ENCODE data around the gene KIR3DL1. TPM values are rescaled to one million over a fixed set of nuclear protein-coding genes. Genes with fewer than 3 reads are reported as not detected.
"Not testable (repeated sequence)": the region's sequence is repeated elsewhere in the genome, so short reads cannot be mapped to it uniquely, and the experiment has no call there.

KIR3DL1 gene
- total and polyA plus RNA-seq, 2 donors (not counting 1 experiment from before 2014, with no cell fraction given), result not detected

- no peak for ATAC-seq (ENCODE audit: low read depth)
- Mint-ChIP-seq H3K27ac (no peak overlapping the region), H3K27me3 (peaks cover 44% of the 10 kb centered on the region), H3K4me3 (no peak overlapping the region), H3K9me3 (ENCODE audit: insufficient read depth) (no peaks in the 10 kb centered on the region), H3K4me1 (no peaks in the 10 kb centered on the region)
- H3K4me1 ChIP-seq (ENCODE audit: control insufficient read depth in 2 of 2, insufficient read depth in 2 of 2, low read length in 2 of 2), result no peaks in the 10 kb centered on the region
- H2AFZ ChIP-seq (ENCODE audit: insufficient read depth, low read depth, low read length, poor library complexity, severe bottlenecking), result no peak overlapping the region
- peaks cover 0 to 12% (median 3%) of the 10 kb centered on the region in 4 experiments for H3K27me3 ChIP-seq (replicated peaks in 1 of 4; ENCODE audit: control extremely low read depth in 1 of 4, control insufficient read depth in 3 of 4, insufficient read depth in 4 of 4, low read length in 3 of 4)
- ChIA-PET POLR2A (no interaction called here), CTCF (no interaction called here)
- H3K79me2 ChIP-seq (ENCODE audit: control insufficient read depth, insufficient read depth, low read length), result no peaks in the 10 kb centered on the region
- peaks cover 0 to 14% (median 0%) of the 10 kb centered on the region in 3 donors for H3K9me3 ChIP-seq (ENCODE audit: control extremely low read depth in 1 of 3, control insufficient read depth in 2 of 3, insufficient read depth in 1 of 3, low read length in 2 of 3)
- no peak overlapping the region for H3K4me3 ChIP-seq (ENCODE audit: control extremely low read depth in 1 of 5, extremely low read depth in 1 of 5, insufficient read depth in 1 of 5, low read depth in 2 of 5, low read length in 4 of 5)
- no peak for DNase-seq
- no peaks in the 10 kb centered on the region for H4K20me1 ChIP-seq (ENCODE audit: control insufficient read depth, insufficient read depth, low read length, poor library complexity, severe bottlenecking)
- intact Hi-C loops (cut with micrococcal nuclease), result no loop called here
- H3K4me2 ChIP-seq (replicated peaks; ENCODE audit: low read depth, low read length, poor library complexity, severe bottlenecking), result no peak overlapping the region
- no CpG with 5 or more reads among the region's 2 CpGs for WGBS (ENCODE audit: insufficient coverage)
- H3K9ac ChIP-seq (ENCODE audit: low read length), result no peak overlapping the region
- H3K27ac ChIP-seq (ENCODE audit: low read length in 2 of 2), result no peak overlapping the region
- no peaks in the 10 kb centered on the region for H3K36me3 ChIP-seq (replicated peaks in 1 of 2; ENCODE audit: control extremely low read depth in 1 of 2, control insufficient read depth in 1 of 2, extremely low read depth in 1 of 2, insufficient read depth in 2 of 2, low read length in 1 of 2)
- TF ChIP-seq CTCF (IDR thresholded peaks at IDR 0.05), result no peak
- no peak for TF ChIP-seq EZH2 (IDR thresholded peaks at IDR 0.05; ENCODE audit: borderline replicate concordance, insufficient read depth, low read depth, low read length, poor library complexity, severe bottlenecking)
Measured at GRCh38 chr19:54806516-54806838, 9.8 kb upstream of the KIR3DL1 start.

- H4K20me1 ChIP-seq (ENCODE audit: control insufficient read depth, insufficient read depth, low read length, poor library complexity, severe bottlenecking); H3K4me2 ChIP-seq (replicated peaks; ENCODE audit: low read depth, low read length, poor library complexity, severe bottlenecking); H3K4me3 Mint-ChIP-seq; ATAC-seq (ENCODE audit: low read depth); H3K79me2 ChIP-seq (ENCODE audit: control insufficient read depth, insufficient read depth, low read length); POLR2A ChIA-PET; H3K4me1 Mint-ChIP-seq; intact Hi-C loops (cut with micrococcal nuclease); H3K27me3 ChIP-seq (replicated peaks in 1 of 4; ENCODE audit: control extremely low read depth in 1 of 4, control insufficient read depth in 3 of 4, insufficient read depth in 4 of 4, low read length in 3 of 4); H3K27ac Mint-ChIP-seq; H3K9ac ChIP-seq (ENCODE audit: low read length); H3K27ac ChIP-seq (ENCODE audit: low read length in 2 of 2); H3K4me3 ChIP-seq (ENCODE audit: control extremely low read depth in 1 of 5, extremely low read depth in 1 of 5, insufficient read depth in 1 of 5, low read depth in 2 of 5, low read length in 4 of 5); DNase-seq; H3K9me3 ChIP-seq (ENCODE audit: control extremely low read depth in 1 of 3, control insufficient read depth in 2 of 3, insufficient read depth in 1 of 3, low read length in 2 of 3); H3K4me1 ChIP-seq (ENCODE audit: control insufficient read depth in 2 of 2, insufficient read depth in 2 of 2, low read length in 2 of 2); CTCF ChIA-PET; H3K36me3 ChIP-seq (replicated peaks in 1 of 2; ENCODE audit: control extremely low read depth in 1 of 2, control insufficient read depth in 1 of 2, extremely low read depth in 1 of 2, insufficient read depth in 2 of 2, low read length in 1 of 2); H3K9me3 Mint-ChIP-seq (ENCODE audit: insufficient read depth); H2AFZ ChIP-seq (ENCODE audit: insufficient read depth, low read depth, low read length, poor library complexity, severe bottlenecking): not testable (repeated sequence)
- peaks cover 27% of the 10 kb centered on the region for H3K27me3 Mint-ChIP-seq
- 60% methylated on average over 1 of the region's 3 CpGs for WGBS (ENCODE audit: insufficient coverage)
Measured at GRCh38 chr19:54814571-54814970, 1.7 kb upstream of the KIR3DL1 start.
